WTC11 (cell line): ENCODE data around the gene CAMTA1. TPM values are rescaled to one million over a fixed set of nuclear protein-coding genes. Genes with fewer than 3 reads are reported as not detected.
"Not testable (repeated sequence)": the region's sequence is repeated elsewhere in the genome, so short reads cannot be mapped to it uniquely, and the experiment has no call there.

Source experiments
- ATAC-seq: fragments of 200-7000 bp; cut with Tn5 transposase; 2 replicates; pipeline ENCODE4 v1.10.0; 2021; ENCODE audit warnings: mild to moderate bottlenecking, moderate library complexity
- CTCF ChIA-PET: fragments of 300-600 bp; sonication (Branson Sonifier 250); formaldehyde crosslinking; loops from one replicate; lab custom pipeline; 2021; ENCODE audit warnings: antibody characterized with exemption; lab: Charles Lee
- POLR2A ChIA-PET: fragments of 350-600 bp; sonication (Branson Sonifier 250); formaldehyde crosslinking; loops from one replicate; lab custom pipeline; 2021; ENCODE audit warnings: antibody characterized with exemption; lab: Charles Lee
- DNase-seq: peaks from one replicate; pipeline ENCODE4 v3.0.0; 2021; ENCODE audit warnings: low spot score
- H3K27ac Mint-ChIP-seq: 2 replicates; pipeline ENCODE4 v1.8.0; 2021; ENCODE audit warnings: mixed read lengths
- H3K27me3 Mint-ChIP-seq: 2 replicates; pipeline ENCODE4 v1.8.0; 2021; ENCODE audit warnings: low read depth, mild to moderate bottlenecking, moderate library complexity, mixed read lengths
- H3K36me3 Mint-ChIP-seq: 2 replicates; pipeline ENCODE4 v1.8.0; 2021; ENCODE audit warnings: mixed read lengths
- H3K4me1 Mint-ChIP-seq: 2 replicates; pipeline ENCODE4 v1.8.0; 2022; ENCODE audit warnings: mixed read lengths
- H3K4me3 Mint-ChIP-seq: 2 replicates; pipeline ENCODE4 v1.8.0; 2021; ENCODE audit warnings: mild to moderate bottlenecking, moderate library complexity, mixed read lengths
- H3K9me3 Mint-ChIP-seq: 2 replicates; pipeline ENCODE4 v1.8.0; 2021; ENCODE audit warnings: mixed read lengths
- AR ChIP-seq: fragments of 250-450 bp; sonication (Bioruptor Pico); IDR thresholded peaks from 2 replicates; pipeline ENCODE4 v1.9.0; 2021; ENCODE audit warnings: mild to moderate bottlenecking
- CREM ChIP-seq: sonication (generic); formaldehyde crosslinking; IDR thresholded peaks from 2 replicates; pipeline ENCODE4 v1.8.1; 2022; ENCODE audit warnings: mild to moderate bottlenecking, missing genetic modification reagents, moderate library complexity
- E2F5 ChIP-seq: sonication (generic); formaldehyde crosslinking; IDR thresholded peaks from 2 replicates; pipeline ENCODE4 v1.8.1; 2022; ENCODE audit warnings: mild to moderate bottlenecking, moderate library complexity, missing genetic modification reagents
- ELF4 ChIP-seq: sonication (generic); formaldehyde crosslinking; IDR thresholded peaks from 2 replicates; pipeline ENCODE4 v1.8.1; 2022; ENCODE audit warnings: low read depth, mild to moderate bottlenecking, moderate library complexity, missing genetic modification reagents
- FOXP1 ChIP-seq: sonication (generic); formaldehyde crosslinking; IDR thresholded peaks from 2 replicates; pipeline ENCODE4 v1.8.0; 2022; ENCODE audit warnings: missing genetic modification reagents, mild to moderate bottlenecking, moderate library complexity, borderline replicate concordance
- FOXP4 ChIP-seq: sonication (generic); formaldehyde crosslinking; IDR thresholded peaks from 2 replicates; pipeline ENCODE4 v1.8.0; 2022; ENCODE audit warnings: mild to moderate bottlenecking, missing genetic modification reagents
- MYBL2 ChIP-seq: sonication (generic); formaldehyde crosslinking; IDR thresholded peaks from 2 replicates; pipeline ENCODE4 v1.8.1; 2023; ENCODE audit warnings: mild to moderate bottlenecking, moderate library complexity, missing genetic modification reagents
- NFE2L1 ChIP-seq: sonication (generic); formaldehyde crosslinking; IDR thresholded peaks from 2 replicates; pipeline ENCODE4 v1.8.1; 2023; ENCODE audit warnings: missing genetic modification reagents
- OVOL2 ChIP-seq: fragments of 250-450 bp; sonication (Bioruptor Pico); IDR thresholded peaks from 2 replicates; pipeline ENCODE4 v1.9.0; 2021; ENCODE audit warnings: mild to moderate bottlenecking, borderline replicate concordance
- SMAD4 ChIP-seq: sonication (generic); formaldehyde crosslinking; IDR thresholded peaks from 2 replicates; pipeline ENCODE4 v1.8.0; 2022; ENCODE audit warnings: mild to moderate bottlenecking, missing genetic modification reagents
- SP1 ChIP-seq: sonication (generic); formaldehyde crosslinking; conservative IDR thresholded peaks from 2 replicates; pipeline ENCODE4 v1.8.1; 2022; ENCODE audit warnings: missing genetic modification reagents
- TEAD4 ChIP-seq: sonication (generic); formaldehyde crosslinking; IDR thresholded peaks from 2 replicates; pipeline ENCODE4 v1.8.0; 2022; ENCODE audit warnings: mild to moderate bottlenecking, missing genetic modification reagents
- ZBTB43 ChIP-seq: sonication (generic); formaldehyde crosslinking; IDR thresholded peaks from 2 replicates; pipeline ENCODE4 v1.8.1; 2023; ENCODE audit warnings: mild to moderate bottlenecking, missing genetic modification reagents
- ZMAT4 ChIP-seq: fragments of 250-450 bp; sonication (Bioruptor Pico); IDR thresholded peaks from 2 replicates; pipeline ENCODE4 v1.9.0; 2021; ENCODE audit warnings: mild to moderate bottlenecking
- ZNF416 ChIP-seq: fragments of 250-450 bp; sonication (Bioruptor Pico); IDR thresholded peaks from 2 replicates; pipeline ENCODE4 v1.9.0; 2021; ENCODE audit warnings: mild to moderate bottlenecking, inconsistent platforms
- ZNF423 ChIP-seq: fragments of 250-450 bp; sonication (Bioruptor Pico); IDR thresholded peaks from 2 replicates; pipeline ENCODE4 v2.1.2; 2022; ENCODE audit warnings: mild to moderate bottlenecking, moderate library complexity
- total RNA-seq: library from RNA; stranded (reverse); gene quantifications from 3 replicates; pipeline ENCODE4 v1.2.3, GENCODE V29; 2021
- TF ChIP-seq, protein P1 (sequence below): sonication (generic); formaldehyde crosslinking; conservative IDR thresholded peaks from 2 replicates; pipeline ENCODE4 v1.8.1; 2023; ENCODE audit warnings: mild to moderate bottlenecking, low read depth, missing genetic modification reagents, moderate library complexity
- TF ChIP-seq, protein P2 (sequence below): sonication (generic); formaldehyde crosslinking; conservative IDR thresholded peaks from 2 replicates; pipeline ENCODE4 v1.8.1; 2022; ENCODE audit warnings: mild to moderate bottlenecking, missing genetic modification reagents

CAMTA1 gene
- total RNA-seq, 1 experiment from 2014 or later, result 86.4 TPM

GRCh38 chr1:7329868-7330615 lies 544.8 kb downstream of the CAMTA1 start:
- peaks cover 13% of the 10 kb centered on the region for H3K36me3 Mint-ChIP-seq
- no peak for DNase-seq

DNA sequence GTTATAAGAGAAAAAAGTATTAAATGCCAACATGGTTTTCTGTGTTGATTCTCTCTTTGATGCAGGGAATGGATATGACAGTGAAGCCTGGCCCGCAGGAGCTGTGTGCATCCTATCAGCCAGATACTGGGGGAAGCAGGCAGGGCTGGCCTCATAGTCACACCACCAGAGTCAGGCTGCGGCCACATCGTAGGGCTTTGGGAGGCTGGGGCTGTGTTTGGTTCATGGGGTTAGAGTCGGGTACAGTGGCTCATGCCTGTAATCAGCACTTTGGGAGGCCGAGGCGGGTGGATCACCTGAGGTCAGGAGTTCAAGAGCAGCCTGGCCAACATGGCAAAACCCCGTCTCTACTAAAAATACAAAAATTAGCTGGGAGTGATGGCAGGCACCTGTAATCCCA lies 545.5 kb downstream of the CAMTA1 start:
- ATAC-seq, CTCF ChIA-PET, H3K27ac Mint-ChIP-seq, DNase-seq, H3K27me3 Mint-ChIP-seq, POLR2A ChIA-PET, H3K4me3 Mint-ChIP-seq: not testable (repeated sequence)
- Mint-ChIP-seq H3K9me3 (peaks cover 23% of the 10 kb centered on the region), H3K4me1 (peaks cover 17% of the 10 kb centered on the region), H3K36me3 (peaks cover 13% of the 10 kb centered on the region)

More at GRCh38 chr1:7329868-7330615, 544.8 kb downstream of the CAMTA1 start:
- Mint-ChIP-seq H3K9me3 (peaks cover 23% of the 10 kb centered on the region), H3K27ac (no peak overlapping the region), H3K27me3 (no peaks in the 10 kb centered on the region), H3K4me1 (peaks cover 17% of the 10 kb centered on the region), H3K4me3 (no peak overlapping the region)
- no peak for ATAC-seq
- ChIA-PET POLR2A (no interaction called here), CTCF (no interaction called here)
- TF ChIP-seq ZBTB43 (CRISPR knock-in tag), result no peak
- TF ChIP-seq FOXP1 (CRISPR knock-in tag), result no peak
- TF ChIP-seq TEAD4, result no peak
- no peak for TF ChIP-seq FOXP4 (CRISPR knock-in tag)
- no peak for TF ChIP-seq MYBL2 (CRISPR knock-in tag)
- no peak for TF ChIP-seq OVOL2 (CRISPR knock-in tag)
- TF ChIP-seq ELF4, result no peak
- TF ChIP-seq E2F5 (CRISPR knock-in tag), result no peak
- no peak for TF ChIP-seq CREM (CRISPR knock-in tag)
- no peak for TF ChIP-seq ZMAT4
- TF ChIP-seq ZNF423, result no peak
- no peak for TF ChIP-seq ZNF416 (CRISPR knock-in tag)
- TF ChIP-seq, protein P1, sequence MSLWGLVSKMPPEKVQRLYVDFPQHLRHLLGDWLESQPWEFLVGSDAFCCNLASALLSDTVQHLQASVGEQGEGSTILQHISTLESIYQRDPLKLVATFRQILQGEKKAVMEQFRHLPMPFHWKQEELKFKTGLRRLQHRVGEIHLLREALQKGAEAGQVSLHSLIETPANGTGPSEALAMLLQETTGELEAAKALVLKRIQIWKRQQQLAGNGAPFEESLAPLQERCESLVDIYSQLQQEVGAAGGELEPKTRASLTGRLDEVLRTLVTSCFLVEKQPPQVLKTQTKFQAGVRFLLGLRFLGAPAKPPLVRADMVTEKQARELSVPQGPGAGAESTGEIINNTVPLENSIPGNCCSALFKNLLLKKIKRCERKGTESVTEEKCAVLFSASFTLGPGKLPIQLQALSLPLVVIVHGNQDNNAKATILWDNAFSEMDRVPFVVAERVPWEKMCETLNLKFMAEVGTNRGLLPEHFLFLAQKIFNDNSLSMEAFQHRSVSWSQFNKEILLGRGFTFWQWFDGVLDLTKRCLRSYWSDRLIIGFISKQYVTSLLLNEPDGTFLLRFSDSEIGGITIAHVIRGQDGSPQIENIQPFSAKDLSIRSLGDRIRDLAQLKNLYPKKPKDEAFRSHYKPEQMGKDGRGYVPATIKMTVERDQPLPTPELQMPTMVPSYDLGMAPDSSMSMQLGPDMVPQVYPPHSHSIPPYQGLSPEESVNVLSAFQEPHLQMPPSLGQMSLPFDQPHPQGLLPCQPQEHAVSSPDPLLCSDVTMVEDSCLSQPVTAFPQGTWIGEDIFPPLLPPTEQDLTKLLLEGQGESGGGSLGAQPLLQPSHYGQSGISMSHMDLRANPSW, result no peak
- no peak for TF ChIP-seq SMAD4 (CRISPR knock-in tag)
- no peak for TF ChIP-seq SP1 (CRISPR knock-in tag)
- TF ChIP-seq AR, result no peak
- no peak for TF ChIP-seq NFE2L1 (CRISPR knock-in tag)
- TF ChIP-seq, protein P2, sequence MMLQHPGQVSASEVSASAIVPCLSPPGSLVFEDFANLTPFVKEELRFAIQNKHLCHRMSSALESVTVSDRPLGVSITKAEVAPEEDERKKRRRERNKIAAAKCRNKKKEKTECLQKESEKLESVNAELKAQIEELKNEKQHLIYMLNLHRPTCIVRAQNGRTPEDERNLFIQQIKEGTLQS (CRISPR knock-in tag), result no peak
